HUES64 (cell line): ENCODE results near the gene GRM8.

Experiments used
- H3K27ac ChIP-seq: 2 replicates; pipeline ENCODE4 v1.7.0; 2013; ENCODE audit warnings: low read depth, low read length, inconsistent platforms
- H3K27me3 ChIP-seq: 2 replicates; pipeline ENCODE4 v1.6.1; 2013; ENCODE audit warnings: mild to moderate bottlenecking, low read length; ENCODE audit not compliant: insufficient read depth
- H3K36me3 ChIP-seq: 2 replicates; pipeline ENCODE4 v1.6.1; 2013; ENCODE audit warnings: mild to moderate bottlenecking, low read length; ENCODE audit not compliant: insufficient read depth
- H3K4me1 ChIP-seq: 2 replicates; pipeline ENCODE4 v1.6.1; 2013; ENCODE audit warnings: mild to moderate bottlenecking, low read length, moderate library complexity; ENCODE audit not compliant: insufficient read depth
- H3K4me3 ChIP-seq: 2 replicates; pipeline ENCODE4 v1.5.1; 2013; ENCODE audit warnings: mild to moderate bottlenecking, low read length, moderate library complexity
- H3K9ac ChIP-seq: 2 replicates; pipeline ENCODE4 v1.6.1; 2013; ENCODE audit warnings: mild to moderate bottlenecking, low read depth, low read length
- H3K9me3 ChIP-seq: 2 replicates; pipeline ENCODE4 v1.6.1; 2013; ENCODE audit warnings: low read depth, low read length; ENCODE audit not compliant: insufficient read depth
- WGBS: fragments of 150-250, 120-280 bp; methylation state at CpG from one replicate; pipeline ENCODE4 v1.1.7; 2013; ENCODE audit warnings: missing lambda C conversion rate; 5-methylcytosine and 5-hydroxymethylcytosine counted together

GRM8 gene

GRCh38 chr7:126716321-126716720, 536.4 kb downstream of the GRM8 start:
- Histone ChIP-seq H3K4me3 (no peak overlapping the region), H3K36me3 (no peaks in the 10 kb centered on the region), H3K27ac (no peak overlapping the region), H3K9me3 (no peaks in the 10 kb centered on the region), H3K9ac (no peak overlapping the region), H3K27me3 (no peaks in the 10 kb centered on the region), H3K4me1 (peaks cover 6% of the 10 kb centered on the region)
- 83% methylated on average over 2 of the region's 2 CpGs for WGBS

- Histone ChIP-seq H3K4me3 (no peak overlapping the region), H3K27me3 (no peaks in the 10 kb centered on the region), H3K36me3 (no peaks in the 10 kb centered on the region), H3K27ac (no peak overlapping the region), H3K4me1 (peaks cover 6% of the 10 kb centered on the region), H3K9me3 (no peaks in the 10 kb centered on the region), H3K9ac (no peak overlapping the region)
- 100% methylated on average over 1 of the region's 2 CpGs for WGBS
Measured at GRCh38 chr7:126715076-126715475, 537.7 kb downstream of the GRM8 start.

GRCh38 chr7:126702242-126703016, 550.3 kb downstream of the GRM8 start:
- Histone ChIP-seq H3K27ac (no peak overlapping the region), H3K36me3 (no peaks in the 10 kb centered on the region), H3K4me1 (peaks cover 31% of the 10 kb centered on the region), H3K4me3 (no peak overlapping the region), H3K9me3 (peaks cover 3% of the 10 kb centered on the region; the same call in 1 of the 2 replicates), H3K27me3 (no peaks in the 10 kb centered on the region), H3K9ac (no peak overlapping the region)
- WGBS: 93% methylated on average over 7 of the region's 7 CpGs

- Histone ChIP-seq H3K4me3 (no peak overlapping the region; the same call in 1 of the 2 replicates), H3K27ac (peak overlapping the region; percentile 77)
Measured at GRCh38 chr7:126700807-126701604, 551.7 kb downstream of the GRM8 start.

GRCh38 chr7:126699707-126700106, 553.0 kb downstream of the GRM8 start:
- Histone ChIP-seq H3K9me3 (no peaks in the 10 kb centered on the region), H3K27ac (no peak overlapping the region), H3K9ac (no peak overlapping the region), H3K27me3 (no peaks in the 10 kb centered on the region), H3K4me3 (no peak overlapping the region), H3K4me1 (peaks cover 31% of the 10 kb centered on the region), H3K36me3 (no peaks in the 10 kb centered on the region)

More at GRCh38 chr7:126700807-126701604, 551.7 kb downstream of the GRM8 start:
- WGBS: 57% methylated on average over 4 of the region's 5 CpGs
- Histone ChIP-seq H3K36me3 (no peaks in the 10 kb centered on the region), H3K9me3 (peaks cover 3% of the 10 kb centered on the region; the same call in 1 of the 2 replicates), H3K27me3 (no peaks in the 10 kb centered on the region), H3K4me1 (peaks cover 31% of the 10 kb centered on the region), H3K9ac (peak overlapping the region; percentile 48; the same call in 1 of the 2 replicates)

GRCh38 chr7:126698909-126699308, 553.8 kb downstream of the GRM8 start:
- Histone ChIP-seq H3K27ac (no peak overlapping the region), H3K4me3 (no peak overlapping the region)

GRCh38 chr7:126698446-126698845, 554.3 kb downstream of the GRM8 start:
- H3K4me1 ChIP-seq: peaks cover 31% of the 10 kb centered on the region
- H3K9me3 ChIP-seq: no peaks in the 10 kb centered on the region
- H3K4me3 ChIP-seq: no peak overlapping the region
- H3K9ac ChIP-seq: no peak overlapping the region
- H3K36me3 ChIP-seq: no peaks in the 10 kb centered on the region
- H3K27me3 ChIP-seq: no peaks in the 10 kb centered on the region
- H3K27ac ChIP-seq: no peak overlapping the region
- 100% methylated on average over 2 of the region's 2 CpGs for WGBS

More at GRCh38 chr7:126698909-126699308, 553.8 kb downstream of the GRM8 start:
- no peak overlapping the region for H3K9ac ChIP-seq
- no peaks in the 10 kb centered on the region for H3K9me3 ChIP-seq
- H3K27me3 ChIP-seq: no peaks in the 10 kb centered on the region
- peaks cover 31% of the 10 kb centered on the region for H3K4me1 ChIP-seq
- H3K36me3 ChIP-seq: no peaks in the 10 kb centered on the region
- WGBS: 100% methylated on average over 2 of the region's 2 CpGs

- Histone ChIP-seq H3K9ac (no peak overlapping the region), H3K4me1 (peaks cover 20% of the 10 kb centered on the region), H3K27ac (no peak overlapping the region), H3K36me3 (no peaks in the 10 kb centered on the region), H3K4me3 (no peak overlapping the region), H3K9me3 (no peaks in the 10 kb centered on the region; the same call in 1 of the 2 replicates), H3K27me3 (no peaks in the 10 kb centered on the region)
- 95% methylated on average over 9 of the region's 9 CpGs for WGBS
Measured at GRCh38 chr7:126696256-126697038, 556.3 kb downstream of the GRM8 start.

GRCh38 chr7:126690848-126691751, 561.6 kb downstream of the GRM8 start:
- Histone ChIP-seq H3K27me3 (no peaks in the 10 kb centered on the region), H3K9ac (no peak overlapping the region)

GRCh38 chr7:126690104-126690503, 562.6 kb downstream of the GRM8 start:
- peaks cover 17% of the 10 kb centered on the region for H3K9me3 ChIP-seq
- no peak overlapping the region for H3K4me3 ChIP-seq
- H3K36me3 ChIP-seq: no peaks in the 10 kb centered on the region
- no peak overlapping the region for H3K9ac ChIP-seq
- H3K27ac ChIP-seq: no peak overlapping the region
- H3K27me3 ChIP-seq: no peaks in the 10 kb centered on the region
- H3K4me1 ChIP-seq: peaks cover 8% of the 10 kb centered on the region; the same call in 1 of the 2 replicates
- WGBS: 96% methylated on average over 15 of the region's 15 CpGs

More at GRCh38 chr7:126690848-126691751, 561.6 kb downstream of the GRM8 start:
- Histone ChIP-seq H3K27ac (no peak overlapping the region), H3K36me3 (no peaks in the 10 kb centered on the region), H3K4me3 (no peak overlapping the region), H3K4me1 (peaks cover 8% of the 10 kb centered on the region; the same call in 1 of the 2 replicates), H3K9me3 (peaks cover 12% of the 10 kb centered on the region)
- WGBS: 92% methylated on average over 11 of the region's 11 CpGs
